Endothelial cell of umbilical vein (primary cell): ENCODE data around the gene CCDC85C. TPM values are rescaled to one million over a fixed set of nuclear protein-coding genes. Genes with fewer than 3 reads are reported as not detected.

ENCODE experiments used
- BruUV-seq: library from RNA; stranded (reverse); fragments of 400-500 nt; replicated peaks from 2 replicates; lab custom pipeline; 2021; lab: Mats Ljungman, UMichigan
- CTCF ChIA-PET: fragments of 300-600, 350-600 bp; sonication (Branson Sonifier 250); formaldehyde crosslinking; loops from one replicate; lab custom pipeline; 2021; ENCODE audit warnings: antibody characterized with exemption, inconsistent platforms; lab: Charles Lee
- POLR2A ChIA-PET: fragments of 300-600, 350-600 bp; sonication (Branson Sonifier 250); formaldehyde crosslinking; loops from one replicate; lab custom pipeline; 2021; ENCODE audit warnings: antibody characterized with exemption, inconsistent platforms; lab: Charles Lee
- DNase-seq: peaks from one replicate; pipeline ENCODE4 v3.0.0-alpha.2; 2011; ENCODE audit warnings: low read depth, low spot score
- FAIRE-seq: peaks from 2 replicates; lab custom pipeline; 2011; peaks lifted over from hg19 to GRCh38; lab: Jason Lieb, UNC
- H2AFZ ChIP-seq: 2 replicates; pipeline ENCODE4 v1.6.0; 2012; ENCODE audit warnings: low read depth, low read length, control low read depth, inconsistent platforms
- H3K27ac ChIP-seq: 2 replicates; pipeline ENCODE4 v1.5.1; 2011; ENCODE audit warnings: low read depth, mild to moderate bottlenecking, control low read depth, low read length, moderate library complexity; ENCODE audit not compliant: insufficient read depth
- H3K27me3 ChIP-seq, 2 experiments: 2 replicates each; pipeline versions ENCODE4 v1.6.0 to v1.6.1; 2011; ENCODE audit warnings: low read length in 2 of 2, mixed read lengths in 1 of 2; ENCODE audit not compliant: control insufficient read depth in 2 of 2, insufficient read depth in 2 of 2
- H3K36me3 ChIP-seq, 2 experiments: 2 replicates in 1 of 2; 3 replicates in 1 of 2; pipeline ENCODE4 v1.5.1; 2011; ENCODE audit warnings: low read length in 2 of 2, mild to moderate bottlenecking in 1 of 2, moderate library complexity in 1 of 2; ENCODE audit not compliant: control insufficient read depth in 2 of 2, insufficient read depth in 2 of 2; ENCODE audit errors: extremely low read depth in 1 of 2
- H3K4me1 ChIP-seq: 3 replicates; pipeline ENCODE4 v1.5.1; 2011; ENCODE audit warnings: mild to moderate bottlenecking, low read length; ENCODE audit not compliant: control insufficient read depth, insufficient read depth; ENCODE audit errors: extremely low read depth
- H3K4me2 ChIP-seq: 2 replicates; pipeline ENCODE4 v1.6.1; 2011; ENCODE audit warnings: low read length, control low read depth, mixed read lengths; ENCODE audit not compliant: insufficient read depth
- H3K4me3 ChIP-seq, 3 experiments: fragments of 200-600 bp in 1 of 3; sonication (generic), shearing (Covaris generic) in 1 of 3; replicated peaks in 1 of 3; 2 replicates each; pipeline ENCODE4 v1.5.1; 2011 to 2016; ENCODE audit warnings: control low read depth in 3 of 3, low read length in 3 of 3, mild to moderate bottlenecking in 2 of 3, inconsistent platforms in 1 of 3, low read depth in 1 of 3, moderate library complexity in 1 of 3; ENCODE audit not compliant: insufficient read depth in 1 of 3
- H3K79me2 ChIP-seq: 2 replicates; pipeline ENCODE4 v1.6.0; 2012; ENCODE audit warnings: low read length, inconsistent platforms; ENCODE audit not compliant: control insufficient read depth, insufficient read depth
- H3K9ac ChIP-seq: replicated peaks from 2 replicates; pipeline ENCODE3; 2011; ENCODE audit warnings: low read length, control low read depth; ENCODE audit not compliant: insufficient read depth; ENCODE audit errors: extremely low read depth
- H3K9me1 ChIP-seq: replicated peaks from 3 replicates; pipeline ENCODE4 v1.6.0; 2011; ENCODE audit warnings: mild to moderate bottlenecking, low read length; ENCODE audit not compliant: control insufficient read depth, insufficient read depth; ENCODE audit errors: extremely low read depth
- H3K9me3 ChIP-seq: replicated peaks from 2 replicates; pipeline ENCODE4 v1.5.1; 2012; ENCODE audit warnings: low read length, inconsistent platforms; ENCODE audit not compliant: control insufficient read depth, insufficient read depth
- H4K20me1 ChIP-seq: replicated peaks from 2 replicates; pipeline ENCODE3; 2011; ENCODE audit warnings: mild to moderate bottlenecking, low read length; ENCODE audit not compliant: control insufficient read depth, insufficient read depth; ENCODE audit errors: extremely low read depth
- EZH2 ChIP-seq: IDR thresholded peaks from 2 replicates; pipeline ENCODE4 v1.6.1; 2012; ENCODE audit warnings: borderline replicate concordance, low read depth, mild to moderate bottlenecking, moderate library complexity, low read length, inconsistent platforms; ENCODE audit not compliant: severe bottlenecking
- FOS ChIP-seq: IDR thresholded peaks from 2 replicates; pipeline ENCODE4 v1.6.1; 2011; ENCODE audit warnings: mild to moderate bottlenecking, low read length, moderate library complexity, borderline replicate concordance; ENCODE audit not compliant: insufficient read depth
- GATA2 ChIP-seq: IDR thresholded peaks from 2 replicates; pipeline ENCODE4 v1.7.0; 2011; ENCODE audit warnings: low read depth, mild to moderate bottlenecking, moderate library complexity, mixed read lengths, low read length; ENCODE audit not compliant: insufficient read length, insufficient read depth
- JUN ChIP-seq: IDR thresholded peaks from 2 replicates; pipeline ENCODE4 v1.6.1; 2011; ENCODE audit warnings: borderline replicate concordance, low read depth; ENCODE audit not compliant: insufficient read length, insufficient read depth
- MYC ChIP-seq: IDR thresholded peaks from one replicate; pipeline ENCODE4 v1.6.1; 2011; ENCODE audit warnings: mild to moderate bottlenecking, low read depth, low read length
- POLR2A ChIP-seq: IDR thresholded peaks from 2 replicates; pipeline ENCODE4 v1.6.1; 2012; ENCODE audit warnings: low read depth, mild to moderate bottlenecking, control low read depth, low read length
- POLR2AphosphoS5 ChIP-seq: IDR thresholded peaks from 2 replicates; pipeline ENCODE4 v1.6.1; 2012; ENCODE audit warnings: low read depth, mild to moderate bottlenecking, control low read depth, low read length, moderate library complexity; ENCODE audit not compliant: insufficient read depth
- dilution Hi-C: fragments of 300-500 bp; cut with MboI; formaldehyde crosslinking; loops from one replicate; pipeline ENCODE4 v1.15.0; 2019; ENCODE audit warnings: low sequenced_read_pairs; ENCODE audit not compliant: extremely low pct_ligation_motif_present
- intact Hi-C: fragments of 100-400 bp; cut with micrococcal nuclease; formaldehyde crosslinking; loops from one replicate; pipeline ENCODE4 v1.10.0; 2022
- polyA plus RNA-seq, 4 experiments: library from polyadenylated mRNA; depleted of rRNA in 3 of 4; stranded (reverse) in 3 of 4; unstranded in 1 of 4; fragments of >200 nt; gene quantifications; 2 replicates each; pipeline versions ENCODE4 v1.2.1 to v1.2.3, GENCODE V29; 2011 to 2012; ENCODE audit warnings: missing spikeins in 1 of 4
- total RNA-seq: library from RNA; stranded (reverse); gene quantifications from 2 replicates; pipeline ENCODE4 v1.2.3, GENCODE V29; 2021
- TF ChIP-seq, protein P1 (sequence below): IDR thresholded peaks from 2 replicates; pipeline ENCODE4 v1.6.1; 2011; ENCODE audit not compliant: insufficient read depth, insufficient read length
- TF ChIP-seq, protein P2 (sequence below), 2 donors: IDR thresholded peaks; 1 replicate in 1 of 2; 2 replicates in 1 of 2; pipeline ENCODE4 v1.5.1; 2011; ENCODE audit warnings: low read length in 2 of 2, mild to moderate bottlenecking in 2 of 2, moderate library complexity in 2 of 2, control low read depth in 1 of 2, inconsistent platforms in 1 of 2, low read depth in 1 of 2; ENCODE audit not compliant: insufficient read depth in 1 of 2; ENCODE audit errors: extremely low read depth in 1 of 2

Gene CCDC85C
- total and polyA plus RNA-seq, 2 donors (not counting 3 experiments of a cell fraction or from before 2014, with no cell fraction given), result 7.5 to 17.8 TPM

DNA sequence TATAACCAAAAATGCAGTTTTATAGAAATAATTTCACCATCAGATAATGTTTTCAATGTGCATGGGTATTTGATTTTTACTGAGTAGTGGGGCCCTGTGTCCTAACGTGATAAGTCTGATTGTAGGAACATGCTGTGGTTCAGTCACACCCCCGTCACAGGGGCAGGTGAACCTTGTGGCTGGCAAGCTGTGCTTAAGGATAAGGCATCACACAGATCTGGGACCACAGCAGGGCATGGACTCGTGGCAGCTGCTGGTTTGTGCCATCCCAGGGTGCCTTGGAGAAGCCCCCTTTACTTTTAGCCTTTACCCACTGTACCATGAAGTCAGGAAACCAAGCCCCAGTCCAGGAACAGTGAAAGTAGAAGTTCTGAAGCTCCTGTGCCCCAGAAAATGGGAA is 106.1 kb downstream of the CCDC85C start:
- no TSS peak for BruUV-seq
- Histone ChIP-seq H3K79me2 (peaks cover 7% of the 10 kb centered on the region), H4K20me1 (no peaks in the 10 kb centered on the region), H3K9me3 (no peaks in the 10 kb centered on the region), H3K9ac (no peak overlapping the region), H3K4me2 (no peak overlapping the region), H3K4me3 (no peak overlapping the region), H3K36me3 (peaks cover 22 to 30% of the 10 kb centered on the region in 2 experiments), H3K27ac (no peak overlapping the region), H3K9me1 (no peaks in the 10 kb centered on the region), H2AFZ (no peak overlapping the region), H3K4me1 (no peaks in the 10 kb centered on the region), H3K27me3 (no peaks in the 10 kb centered on the region)
- CTCF ChIA-PET, result no interaction called here
- intact Hi-C loops, result no loop called here
- dilution Hi-C loops, result no loop called here
- DNase-seq (no peak), FAIRE-seq (no peak)
- POLR2A ChIA-PET, result no interaction called here
- TF ChIP-seq EZH2, result no peak
- no peak for TF ChIP-seq GATA2
- TF ChIP-seq, protein P1, sequence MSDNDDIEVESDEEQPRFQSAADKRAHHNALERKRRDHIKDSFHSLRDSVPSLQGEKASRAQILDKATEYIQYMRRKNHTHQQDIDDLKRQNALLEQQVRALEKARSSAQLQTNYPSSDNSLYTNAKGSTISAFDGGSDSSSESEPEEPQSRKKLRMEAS, result no peak
- TF ChIP-seq POLR2AphosphoS5, result no peak
- no peak for TF ChIP-seq JUN
- TF ChIP-seq FOS, result no peak
- TF ChIP-seq MYC, result no peak
- TF ChIP-seq, protein P2, sequence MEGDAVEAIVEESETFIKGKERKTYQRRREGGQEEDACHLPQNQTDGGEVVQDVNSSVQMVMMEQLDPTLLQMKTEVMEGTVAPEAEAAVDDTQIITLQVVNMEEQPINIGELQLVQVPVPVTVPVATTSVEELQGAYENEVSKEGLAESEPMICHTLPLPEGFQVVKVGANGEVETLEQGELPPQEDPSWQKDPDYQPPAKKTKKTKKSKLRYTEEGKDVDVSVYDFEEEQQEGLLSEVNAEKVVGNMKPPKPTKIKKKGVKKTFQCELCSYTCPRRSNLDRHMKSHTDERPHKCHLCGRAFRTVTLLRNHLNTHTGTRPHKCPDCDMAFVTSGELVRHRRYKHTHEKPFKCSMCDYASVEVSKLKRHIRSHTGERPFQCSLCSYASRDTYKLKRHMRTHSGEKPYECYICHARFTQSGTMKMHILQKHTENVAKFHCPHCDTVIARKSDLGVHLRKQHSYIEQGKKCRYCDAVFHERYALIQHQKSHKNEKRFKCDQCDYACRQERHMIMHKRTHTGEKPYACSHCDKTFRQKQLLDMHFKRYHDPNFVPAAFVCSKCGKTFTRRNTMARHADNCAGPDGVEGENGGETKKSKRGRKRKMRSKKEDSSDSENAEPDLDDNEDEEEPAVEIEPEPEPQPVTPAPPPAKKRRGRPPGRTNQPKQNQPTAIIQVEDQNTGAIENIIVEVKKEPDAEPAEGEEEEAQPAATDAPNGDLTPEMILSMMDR (IDR thresholded peaks at IDR 0.05; ENCODE audit: extremely low read depth in 1 of 2, insufficient read depth in 1 of 2, low read depth in 1 of 2, low read length in 2 of 2), result no peak
- TF ChIP-seq POLR2A, result no peak
